Measurements from ENCODE around the gene TPH2. TPM values are rescaled to one million over a fixed set of nuclear protein-coding genes. Genes with fewer than 3 reads are reported as not detected.

TPH2 gene
- total RNA-seq, 1 donor: not detected

DNA sequence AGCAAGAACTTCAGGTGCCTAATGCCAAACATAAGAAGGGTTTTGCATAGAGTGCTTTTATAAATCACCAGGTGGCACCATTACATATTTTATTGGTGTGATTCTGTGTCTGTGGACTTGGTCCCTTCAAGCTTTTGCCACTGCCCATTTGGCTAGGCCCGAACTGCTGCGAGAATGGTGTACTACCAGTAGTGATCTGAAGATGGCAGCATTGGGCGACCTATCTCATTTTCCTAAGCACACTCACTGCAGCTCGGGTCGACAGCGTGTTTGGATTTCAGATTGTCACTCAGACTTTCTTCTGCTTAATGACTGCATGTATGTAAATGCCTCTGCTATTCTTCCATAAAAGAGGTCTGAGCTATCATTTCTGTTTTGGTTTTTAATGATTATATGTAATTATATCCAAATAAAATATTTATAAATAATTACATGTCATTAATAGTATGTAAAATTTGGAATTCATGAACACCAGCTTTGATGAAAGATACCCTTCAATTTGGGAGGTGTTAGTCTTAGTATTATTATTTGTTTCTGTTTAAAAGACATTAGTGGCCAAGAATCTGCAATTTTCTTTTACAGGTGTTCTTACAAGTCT lies 78.5 kb downstream of the TPH2 start:
- TF ChIP-seq, protein P1, sequence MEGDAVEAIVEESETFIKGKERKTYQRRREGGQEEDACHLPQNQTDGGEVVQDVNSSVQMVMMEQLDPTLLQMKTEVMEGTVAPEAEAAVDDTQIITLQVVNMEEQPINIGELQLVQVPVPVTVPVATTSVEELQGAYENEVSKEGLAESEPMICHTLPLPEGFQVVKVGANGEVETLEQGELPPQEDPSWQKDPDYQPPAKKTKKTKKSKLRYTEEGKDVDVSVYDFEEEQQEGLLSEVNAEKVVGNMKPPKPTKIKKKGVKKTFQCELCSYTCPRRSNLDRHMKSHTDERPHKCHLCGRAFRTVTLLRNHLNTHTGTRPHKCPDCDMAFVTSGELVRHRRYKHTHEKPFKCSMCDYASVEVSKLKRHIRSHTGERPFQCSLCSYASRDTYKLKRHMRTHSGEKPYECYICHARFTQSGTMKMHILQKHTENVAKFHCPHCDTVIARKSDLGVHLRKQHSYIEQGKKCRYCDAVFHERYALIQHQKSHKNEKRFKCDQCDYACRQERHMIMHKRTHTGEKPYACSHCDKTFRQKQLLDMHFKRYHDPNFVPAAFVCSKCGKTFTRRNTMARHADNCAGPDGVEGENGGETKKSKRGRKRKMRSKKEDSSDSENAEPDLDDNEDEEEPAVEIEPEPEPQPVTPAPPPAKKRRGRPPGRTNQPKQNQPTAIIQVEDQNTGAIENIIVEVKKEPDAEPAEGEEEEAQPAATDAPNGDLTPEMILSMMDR (IDR thresholded peaks at IDR 0.05; ENCODE audit: insufficient read depth, low read length): peak; percentile 84
- H3K4me3 ChIP-seq (ENCODE audit: low read depth, low read length): no peak overlapping the region
- peak; percentile 79 for DNase-seq (ENCODE audit: low read depth)

DNA sequence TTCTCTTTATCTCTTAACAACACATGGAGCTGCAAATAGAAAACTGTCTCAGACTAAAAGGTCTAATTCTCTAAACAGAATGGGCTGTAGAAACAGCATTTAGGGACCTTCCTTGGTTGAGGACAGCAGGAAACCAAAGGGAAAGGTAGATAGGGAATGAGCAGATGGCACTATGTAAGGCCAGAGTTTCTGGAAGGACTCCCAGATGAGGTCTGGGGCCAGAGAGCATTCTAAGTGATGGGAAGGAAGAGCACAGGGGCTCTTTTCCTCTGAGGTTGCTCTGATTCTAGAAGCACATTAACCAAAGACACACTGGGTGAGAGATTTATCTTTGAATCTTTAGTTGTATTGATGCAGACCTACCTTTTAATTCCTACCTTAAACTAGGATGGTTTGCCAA lies 79.4 kb downstream of the TPH2 start:
- no peak overlapping the region for H3K4me3 ChIP-seq (ENCODE audit: low read depth, low read length)
- DNase-seq (ENCODE audit: low read depth): no peak
- TF ChIP-seq, protein P1 (IDR thresholded peaks at IDR 0.05; ENCODE audit: insufficient read depth, low read length): no peak

DNA sequence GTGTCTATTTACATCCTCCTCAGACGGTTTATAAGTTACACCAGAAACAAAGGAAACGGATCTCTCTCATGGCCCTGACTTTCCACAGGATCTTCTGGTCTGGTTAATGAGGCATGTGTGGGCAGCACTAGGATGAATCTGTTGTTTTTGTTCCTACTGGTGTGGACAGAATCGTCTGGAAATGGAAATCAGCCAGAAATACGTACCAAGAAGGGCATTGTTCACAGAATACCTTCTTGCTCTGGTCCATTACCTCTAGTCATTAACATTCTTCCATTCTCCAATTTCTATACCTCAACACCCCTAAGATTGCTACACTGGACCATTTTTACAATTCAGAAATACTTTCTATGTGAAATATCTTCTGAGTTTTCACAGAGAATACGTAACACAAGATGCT lies 86.0 kb downstream of the TPH2 start:
- H3K4me3 ChIP-seq (ENCODE audit: low read depth, low read length): no peak overlapping the region
- no peak for DNase-seq (ENCODE audit: low read depth)
- TF ChIP-seq, protein P1 (IDR thresholded peaks at IDR 0.05; ENCODE audit: insufficient read depth, low read length): no peak

DNA sequence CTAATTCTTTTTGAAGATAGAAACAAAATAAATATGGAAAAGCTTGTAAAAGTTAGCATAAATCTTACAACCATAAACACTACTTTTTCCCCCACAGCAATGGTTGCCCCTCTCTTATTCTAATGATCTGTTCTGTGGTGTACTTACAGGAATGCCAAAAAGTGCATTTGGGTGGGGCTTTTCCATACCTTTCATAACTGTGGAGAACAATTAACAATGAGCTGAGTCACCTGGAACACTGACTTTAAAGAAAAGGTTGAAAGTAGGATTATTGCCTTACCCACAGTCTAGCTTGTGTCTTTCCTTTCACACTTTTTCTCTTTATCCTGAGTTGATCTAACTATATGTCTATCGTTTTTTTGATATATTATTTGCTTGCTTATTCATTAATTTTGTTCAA lies 86.9 kb downstream of the TPH2 start:
- DNase-seq (ENCODE audit: low read depth): no peak
- H3K4me3 ChIP-seq (ENCODE audit: low read depth, low read length): no peak overlapping the region
- TF ChIP-seq, protein P1 (IDR thresholded peaks at IDR 0.05; ENCODE audit: insufficient read depth, low read length): no peak

DNA sequence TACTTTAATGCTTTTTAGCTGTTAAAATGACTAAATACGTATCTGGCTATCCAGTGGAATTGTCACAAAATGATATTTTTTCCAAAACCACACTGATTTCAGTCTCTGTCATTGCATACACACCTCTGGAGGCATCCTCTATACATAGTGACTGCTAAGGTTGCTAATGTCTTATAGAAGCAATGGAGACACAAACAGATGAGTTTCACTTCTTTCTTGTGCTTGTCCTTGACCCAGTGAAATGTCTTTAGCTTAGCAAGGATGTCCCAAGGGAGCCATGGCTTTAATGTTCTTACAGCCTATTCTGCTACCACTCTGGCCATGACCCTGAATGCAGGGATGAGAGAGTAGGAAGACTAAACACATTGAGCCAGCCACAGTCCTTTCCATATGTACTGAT lies 90.3 kb downstream of the TPH2 start:
- DNase-seq (ENCODE audit: low read depth): no peak
- TF ChIP-seq, protein P1 (IDR thresholded peaks at IDR 0.05; ENCODE audit: insufficient read depth, low read length): no peak
- H3K4me3 ChIP-seq (ENCODE audit: low read depth, low read length): no peak overlapping the region

DNA sequence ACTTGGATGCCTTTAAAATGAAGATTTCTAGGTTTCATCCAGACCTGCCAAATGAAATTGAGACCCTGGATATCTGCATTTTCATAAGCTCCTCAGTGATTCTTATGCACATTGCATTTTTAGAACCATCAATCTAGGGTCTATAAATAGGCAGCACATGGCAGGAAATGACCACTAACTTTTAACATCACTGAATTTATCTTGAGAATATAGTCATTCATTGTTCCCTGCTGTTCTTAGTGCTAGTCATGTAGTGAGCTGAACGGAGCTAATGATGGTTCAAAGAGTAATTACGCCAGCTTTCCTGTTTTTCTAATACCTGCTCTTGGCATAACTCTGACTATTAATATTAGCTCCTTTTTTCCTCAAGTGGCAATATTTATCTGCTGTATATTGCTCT lies 91.6 kb downstream of the TPH2 start:
- H3K4me3 ChIP-seq (ENCODE audit: low read depth, low read length): no peak overlapping the region
- TF ChIP-seq, protein P1 (IDR thresholded peaks at IDR 0.05; ENCODE audit: insufficient read depth, low read length): no peak
- DNase-seq (ENCODE audit: low read depth): no peak

DNA sequence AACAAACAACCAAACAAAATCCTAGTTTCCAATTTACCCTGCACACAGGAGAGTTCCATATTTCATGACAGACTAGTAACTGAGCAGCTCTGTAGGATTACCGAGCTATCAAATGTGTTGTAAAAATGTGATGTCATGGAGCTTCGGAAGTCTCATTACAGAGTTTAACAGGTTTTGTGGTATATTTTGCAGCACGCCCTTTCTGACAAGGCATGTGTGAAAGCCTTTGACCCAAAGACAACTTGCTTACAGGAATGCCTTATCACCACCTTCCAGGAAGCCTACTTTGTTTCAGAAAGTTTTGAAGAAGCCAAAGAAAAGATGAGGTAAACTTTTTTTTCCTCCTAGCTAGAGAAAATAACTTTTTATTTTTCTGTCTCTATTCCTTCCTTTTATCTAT lies 92.4 kb downstream of the TPH2 start:
- no peak overlapping the region for H3K4me3 ChIP-seq (ENCODE audit: low read depth, low read length)
- TF ChIP-seq, protein P1 (IDR thresholded peaks at IDR 0.05; ENCODE audit: insufficient read depth, low read length): no peak
- DNase-seq (ENCODE audit: low read depth): no peak
